HG03571 (cell line): ENCODE results near the gene NEDD8.

ENCODE experiments used
- ATAC-seq: cut with Tn5 transposase; IDR thresholded peaks from one replicate; pipeline ENCODE4 v1.9.1; 2021; ENCODE audit not compliant: unreplicated experiment

NEDD8 gene

DNA sequence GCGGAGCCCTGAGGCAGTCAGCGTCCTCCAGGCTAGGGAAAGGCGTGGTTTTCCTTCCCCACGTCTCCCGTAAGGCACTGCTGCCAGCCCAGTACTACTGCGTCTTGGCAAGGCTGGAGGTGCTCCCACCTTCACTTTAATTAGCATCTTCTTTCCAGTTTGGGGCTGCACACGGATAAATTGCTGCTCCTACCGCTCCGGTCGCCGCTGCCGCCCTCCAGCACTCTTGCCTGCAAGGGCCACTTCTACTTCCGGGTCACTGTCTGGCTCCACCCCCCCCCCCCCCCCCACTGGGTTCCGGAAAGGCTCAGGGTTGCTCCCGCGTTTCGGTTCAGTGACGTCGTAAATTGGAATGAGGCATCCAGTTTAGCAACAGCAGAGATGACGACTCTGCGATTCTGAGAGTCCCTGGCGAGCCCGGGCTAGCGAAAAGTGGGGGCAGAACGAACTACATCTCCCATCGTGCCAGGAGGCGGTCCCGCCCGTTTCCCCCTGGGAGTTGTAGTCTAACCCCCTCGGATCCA is at the start of gene NEDD8:
Gene NEDD8 (minus strand): TSS at position 247 of the 524 bp plus-strand sequence. CDS start 100 bp downstream, at position 147.
- ATAC-seq: peak; percentile 57

DNA sequence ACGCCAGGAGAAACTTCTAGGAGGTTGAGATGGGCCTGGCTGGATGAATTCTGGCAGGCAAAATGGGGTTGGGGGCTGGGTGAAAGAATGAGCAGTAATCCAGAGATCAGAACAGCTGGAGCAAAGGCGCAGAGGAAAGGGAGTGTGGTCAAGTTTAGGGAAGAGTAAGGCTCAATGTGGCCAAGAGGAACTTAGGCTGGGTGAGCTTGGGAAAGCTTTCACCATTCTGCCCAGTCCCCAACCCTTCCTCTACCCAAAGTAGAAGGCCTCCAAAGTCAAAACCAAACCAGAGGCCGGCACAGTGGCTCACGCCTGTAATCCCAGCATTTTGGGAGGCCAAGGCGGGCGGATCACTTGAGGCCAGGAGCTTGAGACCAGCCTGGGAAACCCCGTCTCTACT is 49.5 kb upstream of the NEDD8 start:
- no peak for ATAC-seq

DNA sequence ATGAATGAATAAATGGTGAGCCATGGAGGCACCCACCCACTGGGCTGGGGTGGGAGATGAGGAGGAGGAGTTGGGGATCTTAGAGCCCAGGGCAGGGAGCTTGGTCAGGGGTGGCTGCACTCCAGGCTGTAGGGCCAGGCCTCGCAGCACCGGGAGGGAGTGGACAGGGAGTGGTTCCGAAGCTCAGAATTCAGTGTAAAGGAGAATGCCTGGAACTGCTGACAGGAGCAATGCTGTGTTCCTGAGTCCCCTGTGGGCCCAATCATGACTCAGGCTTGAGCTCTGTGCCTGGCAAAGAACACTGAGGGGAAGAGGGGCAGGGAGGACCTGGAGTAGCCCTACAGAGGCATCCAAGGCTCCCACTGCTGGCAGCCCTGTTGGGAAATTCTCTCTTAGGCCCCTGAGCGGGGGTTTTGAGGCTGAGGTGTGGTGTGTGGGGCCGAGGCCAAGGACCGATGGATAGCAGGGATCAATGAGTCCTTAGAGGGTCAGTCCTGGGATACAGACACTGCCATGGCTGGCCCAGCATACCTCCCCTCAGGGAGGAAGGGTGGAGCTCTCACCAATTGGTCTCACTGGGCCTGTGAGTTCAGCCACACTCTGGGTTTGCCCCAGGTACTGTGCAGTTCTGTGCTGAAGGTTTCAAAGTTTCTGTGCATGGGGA is 48.8 kb upstream of the NEDD8 start:
- ATAC-seq: no peak

DNA sequence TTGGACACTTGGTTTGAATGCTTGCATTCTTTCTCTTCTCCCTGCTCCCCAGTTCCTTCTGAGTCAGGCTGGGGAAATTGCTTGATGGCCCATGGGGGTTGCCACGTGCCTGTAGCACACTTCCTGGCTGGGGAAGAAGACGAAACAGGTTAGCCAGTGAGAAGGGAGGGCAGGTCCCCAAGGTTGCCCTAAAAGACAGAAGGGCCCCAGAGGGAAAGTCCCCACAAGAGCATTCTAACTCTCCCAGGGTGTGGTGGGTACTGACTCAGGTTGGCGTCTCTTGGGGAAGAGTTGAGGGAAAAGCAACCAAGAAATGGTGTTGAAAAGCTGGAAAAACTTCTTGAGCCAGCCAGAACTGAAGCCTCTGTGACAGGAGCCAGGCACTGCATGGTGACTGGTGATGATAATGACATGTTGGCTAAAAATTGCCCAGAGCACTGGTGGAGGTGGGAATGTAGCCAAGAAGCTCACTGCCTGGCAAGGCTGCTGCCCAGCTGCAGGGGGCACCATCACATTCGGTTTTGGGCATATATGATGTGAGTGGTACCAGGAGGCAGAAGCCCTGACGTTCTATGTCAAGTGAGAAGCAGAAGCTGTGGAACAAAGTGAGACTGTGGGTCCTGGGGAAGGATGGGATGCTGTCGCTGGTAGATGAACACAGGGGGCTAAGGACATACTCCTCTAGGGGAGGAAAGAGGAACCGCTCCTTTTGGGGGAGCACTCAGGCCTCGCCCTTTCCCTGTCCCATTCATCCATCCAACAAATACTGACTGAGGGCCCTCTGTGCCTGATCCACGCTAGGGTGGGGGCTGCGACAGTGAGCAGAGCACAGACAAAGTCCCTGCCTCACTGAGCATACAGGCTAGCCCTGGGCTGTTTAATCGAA is 47.4 kb upstream of the NEDD8 start:
- ATAC-seq: peak; percentile 43

DNA sequence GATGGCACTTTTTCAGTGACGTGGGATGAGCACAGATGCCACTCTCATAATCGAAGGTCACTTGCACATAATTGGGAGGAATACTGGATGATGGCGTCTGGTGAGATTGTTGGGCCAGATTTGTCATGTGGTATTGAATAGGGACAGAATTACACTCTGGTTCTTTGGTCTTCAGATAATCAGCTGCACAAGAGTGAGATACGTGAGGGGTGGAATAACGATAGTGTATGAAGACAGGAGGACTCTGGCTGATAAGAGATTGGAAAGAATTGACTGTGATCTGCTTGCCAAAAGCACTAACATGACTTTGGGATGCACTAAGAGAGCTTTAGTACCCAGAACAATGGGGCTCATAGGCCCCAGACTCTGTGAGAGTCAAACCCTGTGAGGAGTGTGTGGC is 46.3 kb upstream of the NEDD8 start:
- no peak for ATAC-seq

DNA sequence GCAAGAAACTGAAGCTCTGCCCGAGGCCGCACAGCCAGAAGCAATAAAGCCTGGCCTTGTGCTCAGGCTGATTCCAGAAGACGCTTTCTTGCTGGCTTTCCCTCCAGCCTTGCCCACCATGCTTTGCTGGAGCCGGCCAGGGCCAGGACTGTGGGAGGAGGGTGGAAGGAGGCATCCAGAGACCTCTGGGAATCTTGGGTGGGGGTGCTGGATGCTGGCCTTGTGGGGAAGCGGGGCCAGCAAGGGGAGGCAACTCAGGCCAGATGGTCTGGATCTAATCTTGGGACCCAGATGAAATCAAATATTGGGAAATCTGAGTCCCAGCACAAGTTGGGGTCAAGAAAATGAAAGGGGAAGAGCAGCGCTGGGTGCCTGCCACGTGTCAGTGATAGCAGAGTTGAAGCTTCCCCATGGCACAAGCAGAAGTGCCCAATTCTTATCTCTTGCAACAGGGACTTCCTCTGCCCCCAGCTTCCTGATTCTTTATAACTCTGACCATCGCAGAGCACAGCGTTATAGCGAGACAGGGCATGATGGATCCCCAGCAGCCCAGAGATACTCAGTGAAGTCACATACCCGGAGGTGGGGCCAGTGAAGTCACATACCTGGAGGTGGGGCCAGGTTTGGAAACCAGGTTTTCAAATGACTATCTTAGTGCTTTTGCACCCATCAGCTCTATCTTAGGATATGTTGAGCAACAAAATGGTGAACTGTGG is 45.6 kb upstream of the NEDD8 start:
- no peak for ATAC-seq

DNA sequence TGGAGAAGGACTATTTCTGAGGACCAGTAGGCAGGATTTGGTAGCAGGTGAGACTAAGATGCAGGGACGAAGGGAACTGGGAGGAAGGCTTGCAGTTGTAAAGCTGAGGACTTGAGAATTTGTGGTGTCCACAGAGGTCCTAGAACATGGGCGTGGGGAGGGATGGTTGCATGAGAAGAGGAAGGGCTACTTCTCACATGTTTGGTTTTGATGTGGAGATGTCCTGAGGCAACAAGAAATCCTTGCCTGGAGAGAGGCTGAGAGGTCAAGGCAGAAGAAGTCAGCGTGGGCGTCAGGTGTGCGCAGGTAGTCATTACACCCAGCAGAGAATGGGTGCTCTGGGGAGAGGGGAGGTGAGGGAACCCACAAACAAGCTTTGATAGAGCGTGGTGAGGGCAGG is 44.9 kb upstream of the NEDD8 start:
- no peak for ATAC-seq

DNA sequence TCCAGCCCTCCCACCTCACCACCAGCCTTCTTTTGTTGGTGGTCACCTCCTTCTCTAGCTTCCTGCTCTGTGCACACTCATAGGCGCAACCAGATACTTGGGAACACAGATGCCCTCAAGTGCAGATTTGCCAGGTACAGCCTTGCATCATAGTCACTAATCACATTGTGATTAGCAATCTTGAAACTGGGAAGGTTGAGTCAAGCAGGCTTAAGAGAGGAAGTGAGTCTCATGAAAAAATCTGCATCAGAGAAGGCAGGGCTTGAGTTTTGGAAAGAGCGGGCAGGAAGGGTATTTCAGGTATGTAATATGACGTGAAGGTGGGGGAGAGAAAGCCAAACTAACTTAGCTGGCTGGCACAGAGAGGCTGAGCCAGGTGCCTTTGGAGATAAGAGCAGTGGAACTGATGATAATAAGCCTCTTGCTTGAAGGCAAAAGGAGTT is 42.0 kb upstream of the NEDD8 start:
- peak; percentile 33 for ATAC-seq

DNA sequence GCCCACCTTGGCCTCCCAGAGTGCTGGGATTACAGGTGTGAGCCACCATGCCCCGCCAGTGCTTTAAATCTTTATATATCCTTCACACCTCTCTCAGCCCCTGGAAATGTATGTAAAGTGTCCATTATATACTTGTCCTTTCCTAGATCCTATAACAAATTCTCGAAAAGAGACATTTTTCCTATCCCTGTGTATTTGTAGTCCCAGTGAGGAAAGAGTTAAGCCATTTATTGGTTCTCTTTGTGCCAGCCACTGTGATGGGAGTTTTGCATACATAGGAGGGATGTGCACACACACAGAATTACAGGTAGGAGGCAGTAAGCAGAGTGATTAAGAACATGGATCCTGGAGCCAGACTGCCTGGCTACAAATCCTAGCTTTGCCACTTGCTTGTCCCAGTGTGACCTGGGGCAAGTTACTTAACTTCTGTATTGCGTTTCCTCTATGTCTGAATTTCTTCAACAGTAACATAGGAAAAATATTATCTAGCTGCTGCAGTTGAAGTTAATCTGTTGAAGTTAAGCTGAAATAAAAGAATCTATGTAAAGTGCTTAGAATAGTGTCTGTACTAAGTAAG is 41.3 kb upstream of the NEDD8 start:
- no peak for ATAC-seq

DNA sequence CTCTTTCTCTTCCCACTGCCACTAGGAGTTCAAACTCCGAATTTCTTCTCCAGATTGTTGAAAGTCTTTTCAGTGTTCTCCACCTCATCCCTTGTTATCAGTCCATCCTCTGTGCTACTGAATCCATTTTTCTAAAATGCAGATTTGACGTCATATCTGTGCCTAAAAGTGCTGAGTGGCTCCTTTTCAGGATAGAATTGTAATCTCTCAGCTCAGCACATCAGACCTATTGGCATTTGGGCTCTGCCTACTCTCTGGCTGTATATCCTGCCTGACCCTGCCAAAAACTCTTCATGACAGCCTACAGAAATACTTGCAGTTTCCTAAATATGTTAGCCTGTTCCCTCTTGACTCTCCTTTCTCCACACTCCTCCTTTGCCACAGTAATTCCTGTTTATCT is 40.3 kb upstream of the NEDD8 start:
- ATAC-seq: no peak

DNA sequence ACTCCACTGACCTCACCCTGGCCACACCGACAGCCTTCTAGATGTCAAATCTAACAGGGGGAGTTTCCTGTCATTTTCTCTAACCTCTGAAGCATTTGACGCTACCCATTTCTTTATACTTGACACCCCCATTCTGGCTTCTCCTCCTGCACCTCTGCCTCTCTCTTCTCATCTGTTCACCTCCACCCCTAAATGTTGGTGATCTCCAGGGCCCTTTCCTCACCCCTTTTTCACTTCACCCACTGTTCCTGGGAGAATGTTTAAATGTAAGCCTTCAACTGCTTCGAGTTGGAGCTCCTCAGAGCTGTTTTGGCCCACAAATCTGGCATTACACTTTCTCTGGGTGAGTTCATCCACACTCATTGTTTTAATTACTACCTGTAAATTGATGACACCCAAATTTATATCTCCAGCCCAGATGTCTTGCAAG is 39.7 kb upstream of the NEDD8 start:
- ATAC-seq: no peak

DNA sequence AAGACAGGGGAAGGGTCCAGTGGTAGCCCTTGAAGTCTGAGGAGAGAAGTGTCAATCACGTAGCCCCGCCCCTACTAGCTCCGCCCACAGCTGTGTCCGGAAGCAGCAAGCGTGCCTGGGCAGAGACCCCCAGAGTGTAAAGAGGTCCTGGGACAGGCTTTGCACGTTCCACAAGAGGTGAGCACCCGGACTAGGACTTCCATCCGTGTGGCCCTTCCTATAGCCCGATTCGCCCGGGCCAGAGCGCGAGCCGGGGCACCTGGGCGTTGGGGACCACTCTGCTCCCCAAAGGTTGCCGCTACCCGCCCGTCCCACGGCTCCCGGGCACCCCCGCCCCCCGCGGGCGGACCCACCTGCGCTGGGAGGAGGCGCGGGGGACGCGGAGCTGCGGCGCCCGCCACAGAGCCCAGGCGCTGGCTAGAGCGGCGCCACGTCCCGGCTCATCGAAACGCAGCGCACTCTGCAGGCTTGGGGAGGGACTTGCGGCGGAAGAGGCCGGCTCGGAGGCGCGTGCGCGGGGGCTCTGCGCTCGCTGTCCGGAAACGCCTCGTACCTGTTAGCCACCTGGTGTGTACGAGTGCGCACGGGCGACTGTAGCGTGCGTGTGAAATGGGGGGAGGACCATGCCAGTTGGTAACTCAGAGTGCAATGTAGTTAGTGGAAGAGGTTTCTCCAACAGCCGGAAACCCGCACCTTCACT is 39.1 kb upstream of the NEDD8 start, which contains the start of gene RABGGTA:
Gene RABGGTA (minus strand): TSS at position 464 of the 700 bp plus-strand sequence. CDS start 482 bp downstream, outside the sequence.
- peak; percentile 75 for ATAC-seq

DNA sequence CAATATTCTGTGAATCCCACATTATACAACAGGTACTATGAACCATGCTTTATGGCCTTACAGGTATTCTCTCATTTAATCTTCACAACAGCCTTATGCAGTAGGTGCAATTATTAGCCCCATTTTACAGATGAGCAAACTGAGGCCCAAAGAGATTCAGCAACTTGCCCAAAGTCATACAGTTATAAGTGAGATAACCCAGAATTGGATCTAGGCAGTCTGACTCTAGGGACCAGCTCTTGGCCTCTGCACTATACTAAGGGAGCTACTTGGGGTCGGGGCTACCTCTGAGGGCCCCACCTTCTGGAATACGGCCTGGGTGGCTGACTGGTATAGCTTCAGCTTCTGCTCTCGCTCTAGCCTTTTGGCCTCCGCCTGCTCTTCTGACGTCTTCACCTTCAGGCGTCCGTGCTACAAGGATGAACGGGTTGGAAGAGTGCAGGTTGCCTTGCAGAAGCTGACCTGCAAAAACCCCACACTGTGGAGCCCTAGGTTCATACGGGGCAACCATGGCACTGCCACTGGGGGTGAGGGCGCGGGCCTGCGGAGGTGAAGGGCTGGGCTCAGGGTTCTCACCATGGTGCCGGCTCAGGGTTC is 38.5 kb upstream of the NEDD8 start:
- no peak for ATAC-seq

DNA sequence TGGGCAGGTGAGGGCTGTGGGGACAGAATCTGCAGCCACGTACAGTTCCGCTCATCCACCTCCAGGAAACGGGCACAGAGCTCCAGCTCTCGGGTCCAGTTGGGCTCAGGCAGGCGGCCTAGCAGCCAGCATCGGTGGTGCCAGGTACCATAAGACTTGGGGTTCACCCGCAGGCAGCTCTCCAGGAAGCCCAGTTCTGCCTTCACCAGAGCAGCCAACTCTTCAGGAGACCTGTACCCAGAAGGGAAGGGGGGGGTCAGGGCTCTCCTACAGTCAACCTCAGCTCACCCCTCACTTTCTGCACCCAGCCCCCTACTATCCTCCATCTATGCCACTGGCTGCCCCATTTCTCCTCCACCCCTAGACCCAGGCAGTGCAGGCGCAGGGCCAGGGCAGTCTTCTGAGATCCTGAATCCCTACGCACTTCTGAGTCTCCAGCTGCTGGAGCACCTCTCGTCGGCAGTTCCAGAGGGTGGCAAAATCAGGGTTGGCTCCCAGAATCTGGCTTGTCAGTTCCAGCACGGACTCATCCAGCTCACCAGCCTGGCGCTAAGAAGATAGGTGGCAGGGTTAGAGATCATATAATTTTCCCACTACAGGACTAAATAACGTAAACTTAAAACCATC is 37.9 kb upstream of the NEDD8 start:
- ATAC-seq: no peak

DNA sequence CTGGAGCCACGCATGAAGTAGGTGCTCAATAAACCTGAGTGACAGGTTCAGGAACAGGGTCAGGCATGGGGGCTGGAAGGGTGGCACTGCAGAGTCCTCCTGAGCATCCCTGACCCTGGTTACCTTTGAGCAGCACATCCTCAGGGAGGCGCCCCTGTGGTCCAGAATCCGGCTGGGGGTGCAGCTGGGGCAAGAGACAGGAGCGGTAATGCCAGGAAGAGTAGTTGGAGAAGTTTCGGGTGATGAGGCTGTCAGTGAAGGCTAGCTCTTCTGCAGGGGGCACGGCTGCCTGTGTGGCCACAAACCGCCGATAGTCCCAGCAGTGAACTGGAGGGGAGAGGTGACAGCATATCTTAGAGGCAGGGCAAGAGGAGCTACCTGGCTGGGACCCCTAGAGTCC is 37.2 kb upstream of the NEDD8 start:
- ATAC-seq: no peak

DNA sequence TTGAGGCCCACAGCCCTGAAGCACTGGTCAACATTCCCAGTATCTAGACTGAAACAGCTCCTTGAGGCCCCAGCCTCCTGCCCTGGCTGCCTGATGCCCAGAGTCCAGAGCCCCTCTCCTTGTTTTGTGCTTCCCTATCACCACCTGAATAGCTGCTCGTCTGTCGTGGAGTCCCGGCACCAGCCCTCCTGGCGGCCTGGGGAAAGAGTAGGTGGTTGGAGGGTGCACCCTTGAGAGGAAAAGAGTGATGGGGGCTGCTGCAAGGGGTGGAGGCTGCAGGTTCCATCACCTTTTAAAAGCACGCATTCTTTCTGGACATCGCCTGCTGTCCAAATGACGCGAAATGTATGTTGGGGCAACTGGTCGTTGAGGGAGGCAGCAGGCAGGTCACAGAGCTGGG is 36.1 kb upstream of the NEDD8 start:
- no peak for ATAC-seq

DNA sequence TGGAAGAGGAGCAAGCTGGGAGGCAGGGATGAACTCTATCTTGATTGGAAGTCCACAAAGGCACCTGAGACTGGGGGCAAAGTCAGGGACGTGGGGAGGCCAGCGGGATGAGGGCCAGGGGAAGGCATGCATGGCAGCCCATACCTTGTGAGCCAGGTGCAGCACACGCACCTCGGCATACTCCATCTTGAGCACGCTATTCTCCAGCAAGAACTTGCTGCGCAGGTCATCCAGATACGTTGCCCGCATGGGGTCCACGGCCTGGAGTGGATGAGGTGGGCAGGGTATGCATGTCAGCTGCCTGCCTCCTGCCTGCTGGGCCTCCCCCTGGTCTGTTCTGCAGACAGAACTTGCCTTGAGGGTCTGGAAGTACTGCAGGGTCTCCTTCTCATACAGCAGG is 35.3 kb upstream of the NEDD8 start:
- ATAC-seq: no peak

DNA sequence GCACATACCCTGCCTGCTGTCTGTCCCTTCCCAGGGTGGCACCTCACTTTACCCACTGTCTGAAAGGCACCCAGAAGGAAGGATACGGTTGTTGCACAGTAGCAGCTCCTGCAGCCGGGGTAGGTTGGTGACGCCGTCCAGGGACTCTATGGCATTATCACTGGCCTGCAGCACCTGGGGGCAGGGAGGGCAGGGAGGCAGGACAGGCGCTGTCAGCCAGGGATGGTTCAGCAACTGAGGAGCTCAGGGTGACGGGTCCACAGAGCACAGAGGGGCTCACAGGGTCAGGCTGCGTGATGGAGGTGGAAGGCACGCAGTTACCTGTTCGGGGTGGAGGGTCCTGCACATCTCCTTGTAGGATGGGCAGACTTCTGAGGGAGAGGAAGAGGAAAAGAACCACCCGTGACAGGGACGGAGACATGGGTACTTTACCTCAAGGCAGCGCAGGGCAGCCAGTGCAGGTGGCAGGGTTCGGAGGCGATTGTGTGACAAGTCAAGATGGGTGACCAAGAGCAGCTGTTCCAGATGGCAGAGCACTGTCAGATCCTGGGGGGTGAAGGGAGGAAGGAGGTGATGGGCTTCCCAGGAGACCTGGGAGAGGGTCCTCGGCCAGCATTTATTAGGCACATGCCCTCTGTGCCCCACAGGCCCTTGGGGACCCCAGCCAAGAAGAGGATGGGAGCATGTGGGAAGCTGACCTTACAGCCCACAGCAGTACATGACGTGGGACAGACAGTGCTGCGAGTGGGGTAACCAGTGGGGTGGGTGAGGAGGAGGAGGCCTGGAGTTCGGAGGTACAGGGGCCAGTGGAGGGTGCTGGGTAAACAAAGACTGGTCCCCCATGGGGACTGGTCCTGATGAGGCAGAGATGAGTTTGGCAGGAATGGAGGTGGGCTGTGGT is 34.4 kb upstream of the NEDD8 start:
- no peak for ATAC-seq
